Ramos (cell line): ENCODE data around the gene GATB.

Experiments
- in situ Hi-C: fragments of 300-500 bp; cut with MboI; formaldehyde crosslinking; loops from one replicate; pipeline ENCODE4 v1.14.3; 2022; ENCODE audit warnings: low sequenced_read_pairs; ENCODE audit not compliant: unreplicated experiment

The GATB gene

GRCh38 chr4:151626228-151626627, 134.6 kb downstream of the GATB start:
- in situ Hi-C loops = no loop called here

GRCh38 chr4:151624626-151625565, 135.9 kb downstream of the GATB start:
- in situ Hi-C loops = no loop called here
